ENCODE measurements around the gene CEP41. TPM values are rescaled to one million over a fixed set of nuclear protein-coding genes. Genes with fewer than 3 reads are reported as not detected.

The CEP41 gene
- total and polyA plus RNA-seq, 2 of the 13 experiments (the other 11 are each of a cell fraction or from before 2014, with no cell fraction given), result 8.7 to 9.0 TPM

GRCh38 chr7:130369110-130369711, 71.6 kb downstream of the CEP41 start:
- H2AFZ ChIP-seq (ENCODE audit: low read length), result no peak overlapping the region
- no peaks in the 10 kb centered on the region for H4K20me1 ChIP-seq (ENCODE audit: insufficient read depth, low read length)
- no TSS peak for BruUV-seq (replicated peaks)
- H3K4me1 ChIP-seq (ENCODE audit: insufficient read depth, low read length), result peaks cover 85% of the 10 kb centered on the region
- CTCF ChIA-PET (ENCODE audit: low intra/inter-chr PET ratio, low total read pairs), result no interaction called here
- peak overlapping the region; percentile 70 for H3K4me2 ChIP-seq (ENCODE audit: low read depth, low read length)
- peak overlapping the region in 1 of 3 experiments; percentile 46; a peak in 1 of 6 replicates for H3K4me3 ChIP-seq (replicated peaks in 1 of 3; ENCODE audit: insufficient read depth in 1 of 3, low read depth in 2 of 3, low read length in 3 of 3)
- H3K27me3 ChIP-seq (ENCODE audit: control insufficient read depth in 1 of 2, insufficient read depth in 2 of 2, low read length in 2 of 2), result peaks cover 0 to 7% of the 10 kb centered on the region in 2 experiments; a peak in 2 of 5 replicates
- no peak overlapping the region; the same call in 1 of the 2 replicates for H3K9ac ChIP-seq (ENCODE audit: insufficient read depth, low read depth, low read length)
- 19% methylated on average over 8 of the region's 10 CpGs for WGBS (ENCODE audit: low lambda C conversion rate)
- POLR2A ChIA-PET, result interaction anchor here (1.4 kb wide), 1 partner anchor 14 kb away, joined by 4 read pairs; no protein-coding TSS in a partner anchor
- FAIRE-seq (peak; percentile 81), ATAC-seq (peak; percentile 45), DNase-seq (ENCODE audit: low spot score) (peak; percentile 69)
- H3K36me3 ChIP-seq (replicated peaks in 1 of 2; ENCODE audit: control insufficient read depth in 1 of 2, insufficient read depth in 2 of 2, low read length in 2 of 2), result no peaks in the 10 kb centered on the region
- in situ Hi-C loops (cut with HindIII; ENCODE audit: extremely low pct_ligation_motif_present, low pct_unique_long_range_greater_than_20kb), result no loop called here
- H3K9me3 ChIP-seq (ENCODE audit: low read length), result no peaks in the 10 kb centered on the region
- intact Hi-C loops (cut with micrococcal nuclease; ENCODE audit: unreplicated experiment), result loop anchor here (5.0 kb wide), 1 partner anchor 98 kb away; no protein-coding TSS in a partner anchor
- H3K27ac ChIP-seq (ENCODE audit: extremely low read length, insufficient read depth, low read length), result peak overlapping the region; percentile 35
- no peaks in the 10 kb centered on the region for H3K79me2 ChIP-seq (ENCODE audit: insufficient read depth, low read length)
- TF ChIP-seq ZSCAN9 (CRISPR knock-in tag; IDR thresholded peaks at IDR 0.05; ENCODE audit: borderline replicate concordance) (no peak), FOXP4 (CRISPR knock-in tag; IDR thresholded peaks at IDR 0.05) (peak; percentile 11; the same call in 1 of the 2 replicates), ZBED4 (CRISPR knock-in tag; IDR thresholded peaks at IDR 0.05; ENCODE audit: borderline replicate concordance) (no peak), ZNF331 (CRISPR knock-in tag; IDR thresholded peaks at IDR 0.05) (no peak), SRSF9 (IDR thresholded peaks at IDR 0.05; ENCODE audit: borderline replicate concordance, insufficient read depth, low read depth, low read length, poor library complexity, severe bottlenecking) (no peak), HIC2 (CRISPR knock-in tag; IDR thresholded peaks at IDR 0.05; ENCODE audit: low read depth) (0 out of 2 replicates have a peak, but pooled peaks have one; percentile 45), RARA (CRISPR knock-in tag; IDR thresholded peaks at IDR 0.05) (peak; percentile 39), DBP (CRISPR knock-in tag; IDR thresholded peaks at IDR 0.05; ENCODE audit: not compliant biosample characterization) (no peak), THRA (CRISPR knock-in tag; IDR thresholded peaks at IDR 0.05; ENCODE audit: borderline replicate concordance) (peak; percentile 84), RXRA (CRISPR knock-in tag; IDR thresholded peaks at IDR 0.05) (peak; percentile 84), ZNF136 (CRISPR knock-in tag; IDR thresholded peaks at IDR 0.05; ENCODE audit: low read depth) (no peak), ZNF746 (CRISPR knock-in tag; IDR thresholded peaks at IDR 0.05) (0 out of 2 replicates have a peak, but pooled peaks have one; percentile 20), HHEX (CRISPR knock-in tag; IDR thresholded peaks at IDR 0.05) (no peak)

All from HepG2 (cell line).